Measurements from ENCODE around the gene MSRB2.
"Not testable (repeated sequence)": the region's sequence is repeated elsewhere in the genome, so short reads cannot be mapped to it uniquely, and the experiment has no call there.

Gene MSRB2

GRCh38 chr10:23070092-23070912, 25.1 kb upstream of the MSRB2 start:
- not testable (repeated sequence) for DNase-seq

- DNase-seq = no peak
These were observed 24.5 kb upstream of the MSRB2 start for GRCh38 chr10:23070913-23071218.

- DNase-seq = not testable (repeated sequence)
These were observed 22.8 kb upstream of the MSRB2 start for GRCh38 chr10:23072593-23072992.

- no peak for DNase-seq
These were observed 21.9 kb upstream of the MSRB2 start for GRCh38 chr10:23073527-23073926.

- DNase-seq = no peak
These were observed 19.7 kb upstream of the MSRB2 start for GRCh38 chr10:23075672-23076071.

- DNase-seq = no peak
These were observed 17.3 kb upstream of the MSRB2 start for GRCh38 chr10:23078114-23078513.

GRCh38 chr10:23079700-23080099, 15.7 kb upstream of the MSRB2 start:
- no peak for DNase-seq

- DNase-seq = no peak
These were observed 15.1 kb upstream of the MSRB2 start for GRCh38 chr10:23080262-23080661.

- DNase-seq = no peak
These were observed 14.1 kb upstream of the MSRB2 start for GRCh38 chr10:23081221-23081750.

- no peak for DNase-seq
These were observed 13.5 kb upstream of the MSRB2 start for GRCh38 chr10:23081891-23082290.

GRCh38 chr10:23088609-23089008, 6.8 kb upstream of the MSRB2 start:
- DNase-seq = no peak

- DNase-seq = no peak
These were observed 484 bp upstream of the MSRB2 start for GRCh38 chr10:23094786-23095403.

GRCh38 chr10:23095966-23096801, 805 bp downstream of the MSRB2 start:
- DNase-seq = peak; percentile 55

- DNase-seq = peak; percentile 4
These were observed 1.6 kb downstream of the MSRB2 start for GRCh38 chr10:23096802-23097549.

GRCh38 chr10:23099079-23099478, 3.7 kb downstream of the MSRB2 start:
- no peak for DNase-seq

- no peak for DNase-seq
These were observed 4.4 kb downstream of the MSRB2 start for GRCh38 chr10:23099816-23100215.

GRCh38 chr10:23100331-23101030, 5.1 kb downstream of the MSRB2 start:
- no peak for DNase-seq

GRCh38 chr10:23106331-23107072, 11.1 kb downstream of the MSRB2 start:
- DNase-seq = no peak

- DNase-seq = no peak
These were observed 15.5 kb downstream of the MSRB2 start for GRCh38 chr10:23110722-23111516.

GRCh38 chr10:23111517-23112286, 16.3 kb downstream of the MSRB2 start:
- no peak for DNase-seq
